Suprapubic skin (tissue), 4 donors: ENCODE data around the gene GRPEL1. TPM values are rescaled to one million over a fixed set of nuclear protein-coding genes. Genes with fewer than 3 reads are reported as not detected.

Source experiments
- DNase-seq, 2 donors: peaks; one replicate each; pipeline ENCODE4 v3.0.0-alpha.2; 2019; ENCODE audit warnings: low spot score in 2 of 2
- H3K27ac ChIP-seq: fragments of 200-600 bp; sonication (generic); one replicate; pipeline ENCODE4 v1.5.1; 2019
- H3K27me3 ChIP-seq: fragments of 200-600 bp; sonication (generic); one replicate; pipeline ENCODE4 v1.5.1; 2019
- H3K36me3 ChIP-seq: fragments of 200-600 bp; sonication (generic); one replicate; pipeline ENCODE4 v1.5.1; 2019
- H3K4me1 ChIP-seq: fragments of 200-600 bp; sonication (generic); one replicate; pipeline ENCODE4 v1.5.1; 2019
- H3K4me3 ChIP-seq: fragments of 200-600 bp; sonication (generic); one replicate; pipeline ENCODE4 v1.5.1; 2019; ENCODE audit warnings: mild to moderate bottlenecking
- H3K9me3 ChIP-seq: fragments of 200-600 bp; sonication (generic); one replicate; pipeline ENCODE4 v1.5.1; 2019
- EP300 ChIP-seq: sonication (generic); formaldehyde crosslinking; IDR thresholded peaks from one replicate; pipeline ENCODE4 v1.6.1; 2017; ENCODE audit warnings: antibody characterized with exemption
- POLR2A ChIP-seq, 2 donors: fragments of 450-650 bp; IDR thresholded peaks; one replicate each; pipeline ENCODE4 v1.6.1; 2017; ENCODE audit warnings: antibody characterized with exemption in 2 of 2, mild to moderate bottlenecking in 2 of 2, moderate library complexity in 2 of 2
- POLR2AphosphoS5 ChIP-seq, 3 donors: sonication (generic); formaldehyde crosslinking; IDR thresholded peaks; one replicate each; pipeline ENCODE4 v1.6.1; 2017; ENCODE audit warnings: antibody characterized with exemption in 3 of 3
- WGBS: methylation state at CpG from one replicate; pipeline ENCODE4 v1.1.5; 2018; 5-methylcytosine and 5-hydroxymethylcytosine counted together
- total RNA-seq, 4 donors: library from RNA; depleted of rRNA; stranded (reverse); fragments of >200 nt; gene quantifications; one replicate each; pipeline ENCODE4 v1.1.0, GENCODE V29; 2016
- TF ChIP-seq, protein P1 (sequence below), 2 donors: fragments of 200-600 bp in 1 of 2; fragments of 450-650 bp in 1 of 2; sonication (generic) in 1 of 2; IDR thresholded peaks; one replicate each; pipeline ENCODE4 v1.5.1; 2016 to 2019; ENCODE audit warnings: antibody characterized with exemption in 2 of 2, mild to moderate bottlenecking in 1 of 2, moderate library complexity in 1 of 2

GRPEL1 gene
- total RNA-seq, 4 donors from 2014 or later = 18.2 to 32.4 (median 25.3) TPM

DNA sequence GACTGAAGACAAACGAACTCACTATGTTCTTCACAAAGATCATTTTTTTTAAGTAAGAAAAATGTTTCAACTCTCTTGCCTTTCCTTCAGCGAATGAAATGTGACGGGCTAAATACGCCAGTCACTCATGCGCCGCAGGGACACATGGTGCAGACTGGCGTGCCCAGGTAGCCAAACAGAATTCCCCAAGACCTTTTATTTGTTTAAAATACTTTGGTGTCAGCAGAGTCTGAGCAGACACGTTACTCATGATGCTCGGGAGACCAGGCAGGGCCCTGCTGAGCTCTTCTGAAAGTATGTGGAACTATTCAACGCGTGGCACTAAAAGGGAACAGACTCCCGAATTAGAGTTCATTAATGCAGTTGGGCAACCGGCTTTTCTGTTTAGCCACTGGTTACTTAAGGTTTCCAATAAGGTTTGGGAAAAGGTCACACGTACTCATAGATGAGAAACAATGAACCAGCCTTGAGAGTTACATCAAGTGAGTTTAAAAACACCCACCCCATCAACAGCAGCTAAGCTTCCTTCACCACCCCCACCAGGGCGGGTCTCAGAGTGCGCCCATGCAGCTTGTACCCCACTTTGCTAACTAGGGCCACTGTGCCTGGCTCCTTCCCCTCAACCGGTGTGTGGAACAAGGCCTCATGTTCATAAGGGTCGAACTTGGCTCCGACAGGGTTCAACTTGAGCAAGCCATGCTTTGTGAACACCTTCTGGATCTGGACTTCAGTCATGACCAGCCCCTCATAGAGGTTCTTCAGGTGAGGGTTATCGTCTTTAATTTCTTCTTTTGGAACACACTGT is 7.3 kb downstream of the GRPEL1 start:
- Histone ChIP-seq H3K9me3 (no peaks in the 10 kb centered on the region), H3K27ac (no peak overlapping the region), H3K36me3 (peaks cover 70% of the 10 kb centered on the region), H3K4me1 (peaks cover 1% of the 10 kb centered on the region), H3K4me3 (no peak overlapping the region), H3K27me3 (no peaks in the 10 kb centered on the region)
- DNase-seq = peak in 1 of 2 donors; percentile 61
- WGBS = 90% methylated on average over 20 of the region's 20 CpGs
- no peak for TF ChIP-seq EP300
- TF ChIP-seq POLR2A (IDR thresholded peaks at IDR 0.05) = no peak
- no peak for TF ChIP-seq POLR2AphosphoS5 (IDR thresholded peaks at IDR 0.05)
- TF ChIP-seq, protein P1, sequence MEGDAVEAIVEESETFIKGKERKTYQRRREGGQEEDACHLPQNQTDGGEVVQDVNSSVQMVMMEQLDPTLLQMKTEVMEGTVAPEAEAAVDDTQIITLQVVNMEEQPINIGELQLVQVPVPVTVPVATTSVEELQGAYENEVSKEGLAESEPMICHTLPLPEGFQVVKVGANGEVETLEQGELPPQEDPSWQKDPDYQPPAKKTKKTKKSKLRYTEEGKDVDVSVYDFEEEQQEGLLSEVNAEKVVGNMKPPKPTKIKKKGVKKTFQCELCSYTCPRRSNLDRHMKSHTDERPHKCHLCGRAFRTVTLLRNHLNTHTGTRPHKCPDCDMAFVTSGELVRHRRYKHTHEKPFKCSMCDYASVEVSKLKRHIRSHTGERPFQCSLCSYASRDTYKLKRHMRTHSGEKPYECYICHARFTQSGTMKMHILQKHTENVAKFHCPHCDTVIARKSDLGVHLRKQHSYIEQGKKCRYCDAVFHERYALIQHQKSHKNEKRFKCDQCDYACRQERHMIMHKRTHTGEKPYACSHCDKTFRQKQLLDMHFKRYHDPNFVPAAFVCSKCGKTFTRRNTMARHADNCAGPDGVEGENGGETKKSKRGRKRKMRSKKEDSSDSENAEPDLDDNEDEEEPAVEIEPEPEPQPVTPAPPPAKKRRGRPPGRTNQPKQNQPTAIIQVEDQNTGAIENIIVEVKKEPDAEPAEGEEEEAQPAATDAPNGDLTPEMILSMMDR (IDR thresholded peaks at IDR 0.05) = no peak

DNA sequence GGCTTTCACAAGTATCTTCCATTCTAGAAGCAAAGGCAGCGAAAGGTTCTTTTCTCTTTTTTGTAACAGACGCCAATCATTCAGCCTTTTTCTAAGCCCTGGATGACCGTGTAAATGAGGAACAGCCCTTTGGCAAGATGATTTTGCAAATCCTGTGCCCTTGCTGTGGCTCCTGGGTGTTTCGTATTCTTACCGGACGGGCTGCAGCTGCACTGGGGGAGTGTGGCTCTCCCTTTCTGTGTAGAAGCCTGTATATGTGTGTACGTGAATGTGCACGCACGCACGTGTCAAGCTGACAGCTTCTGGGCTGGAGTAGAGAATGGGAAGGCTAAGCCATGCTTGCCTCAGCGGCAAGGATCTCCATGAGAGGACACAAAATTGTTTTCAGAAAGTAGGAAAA is 8.2 kb downstream of the GRPEL1 start:
- WGBS = 83% methylated on average over 11 of the region's 11 CpGs
- no peaks in the 10 kb centered on the region for H3K4me1 ChIP-seq
- H3K4me3 ChIP-seq = no peak overlapping the region
- peaks cover 79% of the 10 kb centered on the region for H3K36me3 ChIP-seq
- DNase-seq = peak in 1 of 2 donors; percentile 35
- H3K27ac ChIP-seq = no peak overlapping the region
- no peaks in the 10 kb centered on the region for H3K9me3 ChIP-seq
- TF ChIP-seq POLR2A (IDR thresholded peaks at IDR 0.05) = no peak
- TF ChIP-seq, protein P1 (IDR thresholded peaks at IDR 0.05) = no peak
- no peak for TF ChIP-seq POLR2AphosphoS5 (IDR thresholded peaks at IDR 0.05)
- no peak for TF ChIP-seq EP300
- H3K27me3 ChIP-seq = no peaks in the 10 kb centered on the region

DNA sequence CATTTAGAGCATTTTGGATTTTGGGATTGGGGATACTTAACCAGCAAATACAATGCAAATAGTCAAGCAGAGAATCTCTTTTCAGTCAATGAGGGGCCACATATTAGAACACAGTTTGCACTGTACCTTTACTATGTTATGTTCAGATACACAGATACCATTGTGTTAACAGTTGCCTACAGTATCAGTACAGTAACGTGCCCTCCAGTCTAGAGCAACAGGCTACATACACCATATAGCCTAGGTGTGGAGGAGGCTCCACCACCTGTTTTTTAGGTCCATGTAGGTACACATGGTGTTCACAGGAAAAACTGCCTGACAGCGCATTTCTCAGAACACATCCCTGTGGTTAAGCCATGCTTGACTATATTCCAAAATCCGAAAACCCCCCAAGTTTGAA is 9.1 kb downstream of the GRPEL1 start:
- no peak overlapping the region for H3K4me3 ChIP-seq
- DNase-seq = no peak
- WGBS = 95% methylated on average over 3 of the region's 3 CpGs
- H3K9me3 ChIP-seq = no peaks in the 10 kb centered on the region
- H3K27ac ChIP-seq = no peak overlapping the region
- no peaks in the 10 kb centered on the region for H3K27me3 ChIP-seq
- H3K4me1 ChIP-seq = no peaks in the 10 kb centered on the region
- TF ChIP-seq, protein P1 (IDR thresholded peaks at IDR 0.05) = no peak
- TF ChIP-seq POLR2AphosphoS5 (IDR thresholded peaks at IDR 0.05) = no peak
- no peak for TF ChIP-seq POLR2A (IDR thresholded peaks at IDR 0.05)
- TF ChIP-seq EP300 = no peak
- peaks cover 84% of the 10 kb centered on the region for H3K36me3 ChIP-seq

DNA sequence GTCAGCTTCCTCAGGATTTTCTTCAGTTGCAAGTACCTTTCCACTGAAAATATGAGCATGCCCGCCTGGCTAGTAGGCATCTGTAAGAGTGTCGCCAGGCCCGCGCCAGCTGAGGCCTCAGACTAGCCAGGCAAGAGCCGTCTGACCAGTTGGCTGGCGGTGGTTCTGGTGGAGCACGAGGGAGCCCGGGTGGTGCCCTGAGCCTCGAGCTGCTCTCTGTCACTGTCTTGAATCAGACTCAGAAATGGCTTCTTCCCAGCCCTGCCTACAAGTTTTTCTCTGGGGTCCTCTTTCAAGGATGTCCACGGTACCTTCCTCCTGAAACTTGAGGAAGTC is 11.9 kb downstream of the GRPEL1 start:
- H3K4me1 ChIP-seq = peaks cover 16% of the 10 kb centered on the region
- no peak for TF ChIP-seq EP300
- TF ChIP-seq POLR2AphosphoS5 (IDR thresholded peaks at IDR 0.05) = no peak
- no peak for TF ChIP-seq POLR2A (IDR thresholded peaks at IDR 0.05)
- TF ChIP-seq, protein P1 (IDR thresholded peaks at IDR 0.05) = no peak
- no peak overlapping the region for H3K4me3 ChIP-seq
- DNase-seq = no peak
- WGBS = 88% methylated on average over 10 of the region's 10 CpGs
- no peaks in the 10 kb centered on the region for H3K9me3 ChIP-seq
- H3K36me3 ChIP-seq = peaks cover 60% of the 10 kb centered on the region
- no peaks in the 10 kb centered on the region for H3K27me3 ChIP-seq
- H3K27ac ChIP-seq = no peak overlapping the region

DNA sequence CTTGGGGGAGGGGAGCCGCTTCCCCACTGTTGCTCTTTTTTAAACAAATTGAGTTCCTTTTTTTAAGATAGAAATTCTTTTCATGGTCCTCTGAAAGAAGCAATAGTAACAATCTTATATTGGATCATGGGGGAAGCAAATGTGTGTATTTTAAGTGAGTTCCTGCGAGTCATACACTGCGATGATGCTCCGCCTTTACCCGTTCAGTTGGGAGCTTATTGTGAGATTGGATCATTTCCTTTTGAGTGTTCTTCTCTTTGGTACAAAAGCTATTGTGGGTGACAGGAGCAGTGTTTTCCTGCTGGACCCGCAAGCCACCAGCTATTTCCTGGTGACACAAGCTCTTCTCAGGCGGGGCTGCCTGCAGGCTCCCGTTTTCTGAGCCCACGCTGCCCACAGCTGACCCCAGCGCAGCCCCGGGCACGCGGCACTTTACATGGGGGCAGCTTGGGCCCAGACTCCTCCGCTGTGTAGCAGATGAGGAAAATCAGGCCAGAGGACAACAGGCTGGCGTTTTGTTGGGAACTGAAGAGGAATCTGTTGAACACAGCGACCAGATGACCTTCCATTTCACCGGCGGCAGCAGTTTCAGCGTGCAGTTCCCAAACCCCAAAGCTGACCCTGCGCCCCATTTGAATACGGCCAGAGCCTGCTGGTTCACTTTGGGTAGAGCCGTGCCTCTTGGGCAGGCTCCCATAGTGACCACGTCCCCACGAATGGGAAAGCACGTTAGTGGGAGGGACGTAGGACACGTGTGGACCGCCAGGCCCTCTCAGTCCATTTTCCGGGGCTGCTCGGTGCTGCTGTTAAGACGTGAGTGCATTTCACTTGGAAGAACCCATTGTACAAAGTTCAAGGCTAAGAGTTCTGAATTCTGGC is 12.5 kb downstream of the GRPEL1 start:
- peaks cover 16% of the 10 kb centered on the region for H3K4me1 ChIP-seq
- H3K9me3 ChIP-seq = no peaks in the 10 kb centered on the region
- TF ChIP-seq, protein P1 (IDR thresholded peaks at IDR 0.05) = no peak
- TF ChIP-seq POLR2AphosphoS5 (IDR thresholded peaks at IDR 0.05) (no peak), EP300 (no peak), POLR2A (IDR thresholded peaks at IDR 0.05) (no peak)
- no peak overlapping the region for H3K27ac ChIP-seq
- WGBS = 90% methylated on average over 28 of the region's 31 CpGs
- H3K4me3 ChIP-seq = no peak overlapping the region
- peak in 1 of 2 donors; percentile 69 for DNase-seq
- H3K27me3 ChIP-seq = no peaks in the 10 kb centered on the region
- peaks cover 54% of the 10 kb centered on the region for H3K36me3 ChIP-seq
